HUES6 (cell line): Measurements from ENCODE around the gene ZNF304.
A peak's percentile ranks its signal among the peaks of the same experiment; 100 is the strongest.

ENCODE experiments used
- H3K27ac ChIP-seq: 2 replicates; pipeline ENCODE4 v1.7.0; 2013; ENCODE audit warnings: low read depth, mild to moderate bottlenecking, low read length, inconsistent platforms
- H3K27me3 ChIP-seq: 2 replicates; pipeline ENCODE4 v1.6.1; 2013; ENCODE audit warnings: low read length; ENCODE audit not compliant: control insufficient read depth, insufficient read depth
- H3K36me3 ChIP-seq: 2 replicates; pipeline ENCODE4 v1.6.1; 2013; ENCODE audit warnings: low read length; ENCODE audit not compliant: control insufficient read depth, insufficient read depth
- H3K4me1 ChIP-seq: 2 replicates; pipeline ENCODE4 v1.6.1; 2013; ENCODE audit warnings: low read length; ENCODE audit not compliant: control insufficient read depth, insufficient read depth
- H3K4me3 ChIP-seq: 2 replicates; pipeline ENCODE4 v1.5.1; 2013; ENCODE audit warnings: low read depth, low read length
- H3K9ac ChIP-seq: one replicate; pipeline ENCODE4 v1.6.1; 2013; ENCODE audit warnings: mild to moderate bottlenecking, low read length
- H3K9me3 ChIP-seq: 2 replicates; pipeline ENCODE4 v1.6.1; 2013; ENCODE audit warnings: low read depth, low read length; ENCODE audit not compliant: control insufficient read depth, insufficient read depth

The ZNF304 gene

GRCh38 chr19:57382806-57383488 lies 31.9 kb downstream of the ZNF304 start:
- H3K4me1 ChIP-seq = no peaks in the 10 kb centered on the region
- H3K27ac ChIP-seq = no peak overlapping the region
- H3K27me3 ChIP-seq = no peaks in the 10 kb centered on the region
- no peak overlapping the region for H3K4me3 ChIP-seq
- H3K36me3 ChIP-seq = peaks cover 6% of the 10 kb centered on the region
- H3K9ac ChIP-seq = no peak overlapping the region
- peaks cover 5% of the 10 kb centered on the region; the same call in 1 of the 2 replicates for H3K9me3 ChIP-seq

DNA sequence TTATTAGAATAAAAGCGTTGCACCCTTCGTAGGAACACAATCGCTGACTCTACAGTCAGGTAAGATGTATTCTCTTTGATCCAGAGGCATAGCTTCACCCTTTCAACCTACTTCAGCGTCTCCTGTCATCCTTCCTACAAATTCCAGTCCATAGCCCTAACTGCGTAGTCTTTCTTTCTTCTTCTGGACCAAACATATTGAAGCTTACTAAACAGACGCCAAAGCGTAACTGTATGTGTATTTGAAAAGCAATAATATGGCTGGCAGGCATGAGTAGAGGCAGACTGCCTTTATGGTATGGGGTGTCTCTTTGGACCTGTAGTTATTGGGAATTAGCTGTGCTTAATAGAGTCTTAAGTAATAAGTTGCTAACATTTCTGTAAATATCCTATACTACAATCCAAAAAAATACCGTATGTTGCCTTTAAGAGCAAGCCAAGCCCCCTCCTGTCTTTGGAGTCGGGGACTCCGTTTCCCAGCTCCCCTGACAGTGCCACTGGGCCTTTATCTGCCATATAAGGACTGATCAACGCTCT lies 38.2 kb downstream of the ZNF304 start:
- peak overlapping the region; percentile 55 for H3K4me3 ChIP-seq
- H3K27ac ChIP-seq = peak overlapping the region; percentile 18; the same call in 1 of the 2 replicates
- H3K4me1 ChIP-seq = peaks cover 3% of the 10 kb centered on the region; the same call in 1 of the 2 replicates
- H3K9ac ChIP-seq = peak overlapping the region; percentile 28
- 0 out of 2 replicates have a peak, but pooled peaks cover 4% of the 10 kb centered on the region for H3K36me3 ChIP-seq
- H3K9me3 ChIP-seq = no peaks in the 10 kb centered on the region
- H3K27me3 ChIP-seq = no peaks in the 10 kb centered on the region

DNA sequence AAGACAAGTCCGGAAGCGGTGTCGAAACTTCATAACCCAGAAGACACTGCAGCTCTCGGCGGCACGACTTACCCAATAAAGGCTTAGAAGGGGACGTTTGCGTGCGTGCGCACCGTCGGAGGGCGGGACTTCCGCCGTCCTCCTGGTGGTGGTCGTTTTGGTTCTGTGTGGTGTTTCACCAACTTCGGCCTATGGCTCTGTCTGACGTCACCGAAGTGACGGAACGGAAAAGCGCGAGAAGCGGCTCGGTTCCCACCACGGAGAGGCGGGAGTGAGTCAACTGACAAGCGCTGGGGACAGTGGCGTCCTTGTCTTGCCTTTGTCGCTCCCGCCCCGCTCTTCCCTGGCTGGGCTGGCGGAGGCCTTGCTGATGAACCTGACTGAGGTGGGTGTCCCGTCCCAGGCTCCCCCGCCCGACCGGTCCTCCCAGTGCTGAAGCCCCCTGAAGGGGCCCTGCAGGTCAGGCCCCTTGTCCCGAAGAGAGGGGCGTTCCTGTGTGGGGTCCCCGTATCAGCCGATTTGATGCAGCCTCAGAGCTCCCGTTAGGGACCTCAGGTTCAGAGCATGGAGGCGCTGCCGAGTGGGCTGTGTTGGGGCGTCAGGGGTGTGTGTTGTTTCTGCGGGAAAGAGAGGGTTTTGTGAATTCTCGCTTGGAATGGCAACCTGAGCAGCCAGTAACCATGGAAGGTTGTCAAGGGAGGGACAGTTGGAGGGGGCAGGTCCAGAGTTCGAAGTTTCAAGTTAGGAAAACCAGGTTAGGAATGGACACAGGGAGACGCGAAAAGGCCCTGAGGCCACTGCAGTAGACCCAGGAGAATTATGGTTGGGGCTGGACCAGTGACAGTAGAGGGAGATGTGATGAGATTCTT lies 38.9 kb downstream of the ZNF304 start, which contains the start of gene ZNF548:
Gene ZNF548, plus strand, starts transcription at position 125 of the 869 bp plus-strand sequence. Its CDS starts 246 bp downstream, at position 371.
- no peaks in the 10 kb centered on the region for H3K9me3 ChIP-seq
- H3K27ac ChIP-seq = peak within 1 kb of the TSS; percentile 18; the same call in 1 of the 2 replicates
- peaks cover 3% of the 10 kb centered on the region; the same call in 1 of the 2 replicates for H3K4me1 ChIP-seq
- peak within 1 kb of the TSS; percentile 82 for H3K9ac ChIP-seq
- 0 out of 2 replicates have a peak, but pooled peaks cover 4% of the 10 kb centered on the region for H3K36me3 ChIP-seq
- H3K27me3 ChIP-seq = no peaks in the 10 kb centered on the region
- peak within 1 kb of the TSS; percentile 82 for H3K4me3 ChIP-seq

GRCh38 chr19:57395710-57396109 lies 44.6 kb downstream of the ZNF304 start:
- Histone ChIP-seq H3K27ac (no peak overlapping the region), H3K9me3 (no peaks in the 10 kb centered on the region), H3K4me3 (no peak overlapping the region), H3K4me1 (no peaks in the 10 kb centered on the region), H3K9ac (no peak overlapping the region), H3K36me3 (peaks cover 40% of the 10 kb centered on the region), H3K27me3 (no peaks in the 10 kb centered on the region)

DNA sequence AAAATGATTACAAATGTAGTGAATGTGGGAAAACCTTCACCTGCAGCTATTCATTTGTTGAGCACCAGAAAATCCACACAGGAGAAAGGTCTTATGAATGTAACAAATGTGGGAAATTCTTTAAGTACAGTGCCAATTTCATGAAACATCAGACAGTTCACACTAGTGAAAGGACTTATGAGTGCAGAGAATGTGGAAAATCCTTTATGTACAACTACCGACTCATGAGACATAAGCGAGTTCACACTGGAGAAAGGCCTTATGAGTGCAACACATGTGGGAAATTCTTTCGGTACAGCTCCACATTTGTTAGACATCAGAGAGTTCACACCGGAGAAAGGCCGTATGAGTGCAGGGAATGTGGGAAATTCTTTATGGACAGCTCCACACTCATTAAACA lies 47.8 kb downstream of the ZNF304 start:
- Histone ChIP-seq H3K9me3 (peaks cover 4% of the 10 kb centered on the region; the same call in 1 of the 2 replicates), H3K4me3 (no peak overlapping the region), H3K27ac (no peak overlapping the region), H3K27me3 (no peaks in the 10 kb centered on the region), H3K9ac (no peak overlapping the region), H3K36me3 (peaks cover 40% of the 10 kb centered on the region), H3K4me1 (no peaks in the 10 kb centered on the region)

- H3K4me1 ChIP-seq = no peaks in the 10 kb centered on the region
- H3K36me3 ChIP-seq = peaks cover 6% of the 10 kb centered on the region
- H3K4me3 ChIP-seq = no peak overlapping the region
- no peaks in the 10 kb centered on the region for H3K27me3 ChIP-seq
- no peak overlapping the region for H3K9ac ChIP-seq
- no peak overlapping the region for H3K27ac ChIP-seq
- H3K9me3 ChIP-seq = peaks cover 4% of the 10 kb centered on the region; the same call in 1 of the 2 replicates
These were observed 52.9 kb downstream of the ZNF304 start for GRCh38 chr19:57403737-57404563.

- Histone ChIP-seq H3K27ac (no peak overlapping the region), H3K4me1 (0 out of 2 replicates have a peak, but pooled peaks cover 3% of the 10 kb centered on the region), H3K4me3 (no peak overlapping the region), H3K9me3 (peaks cover 4% of the 10 kb centered on the region; the same call in 1 of the 2 replicates), H3K36me3 (no peaks in the 10 kb centered on the region), H3K9ac (no peak overlapping the region), H3K27me3 (no peaks in the 10 kb centered on the region)
These were observed 55.5 kb downstream of the ZNF304 start for GRCh38 chr19:57406516-57407123.
